Neural crest cell (in vitro differentiated cells): ENCODE data around the gene CCDC51. TPM values are rescaled to one million over a fixed set of nuclear protein-coding genes. Genes with fewer than 3 reads are reported as not detected.

Source experiments
- DNase-seq: peaks from one replicate; pipeline ENCODE4 v3.0.0; 2021; ENCODE audit warnings: low read depth, mixed read lengths, low spot score
- H3K27ac Mint-ChIP-seq: one replicate; pipeline ENCODE4 v1.8.0; 2021; ENCODE audit warnings: mild to moderate bottlenecking, mixed read lengths; ENCODE audit not compliant: unreplicated experiment
- H3K27me3 Mint-ChIP-seq: 2 replicates; pipeline ENCODE4 v1.8.0; 2021; ENCODE audit warnings: low read depth, mild to moderate bottlenecking, mixed read lengths
- H3K36me3 Mint-ChIP-seq: 2 replicates; pipeline ENCODE4 v1.8.0; 2021; ENCODE audit warnings: low read depth, mild to moderate bottlenecking, mixed read lengths
- H3K4me1 Mint-ChIP-seq: 2 replicates; pipeline ENCODE4 v1.8.0; 2021; ENCODE audit warnings: mixed read lengths
- H3K4me3 Mint-ChIP-seq: one replicate; pipeline ENCODE4 v1.8.0; 2021; ENCODE audit warnings: mild to moderate bottlenecking, mixed read lengths
- H3K9me3 Mint-ChIP-seq: 2 replicates; pipeline ENCODE4 v1.8.0; 2021; ENCODE audit warnings: mixed read lengths
- CTCF ChIP-seq: fragments of 200-600 bp; sonication (generic); conservative IDR thresholded peaks from 2 replicates; pipeline ENCODE4 v1.5.0; 2021; ENCODE audit warnings: antibody characterized with exemption, mild to moderate bottlenecking
- total RNA-seq: library from RNA; stranded (reverse); gene quantifications from 2 replicates; pipeline ENCODE4 v1.2.1, GENCODE V29; 2021

The CCDC51 gene
- total RNA-seq, 1 donor from 2014 or later = 12.4 TPM

- H3K27ac Mint-ChIP-seq = peak within 1 kb of the TSS; percentile 96
- H3K4me1 Mint-ChIP-seq = peaks cover 52% of the 10 kb centered on the region
- peaks cover 4% of the 10 kb centered on the region for H3K36me3 Mint-ChIP-seq
- H3K4me3 Mint-ChIP-seq = peak within 1 kb of the TSS; percentile 87
- H3K9me3 Mint-ChIP-seq = no peaks in the 10 kb centered on the region
- no peak for TF ChIP-seq CTCF
- no peaks in the 10 kb centered on the region for H3K27me3 Mint-ChIP-seq
- no peak for DNase-seq
These were observed 9.8 kb downstream of the CCDC51 start, which contains the start of gene PLXNB1 for GRCh38 chr3:48429960-48430707. TSS of gene PLXNB1 (minus strand) at chr3:48430086. CDS start at chr3:48424611, 5,475 bp downstream.

GRCh38 chr3:48429317-48429959 is 10.5 kb downstream of the CCDC51 start:
- peak overlapping the region; percentile 87 for H3K4me3 Mint-ChIP-seq
- no peaks in the 10 kb centered on the region for H3K9me3 Mint-ChIP-seq
- DNase-seq = peak; percentile 59
- H3K4me1 Mint-ChIP-seq = peaks cover 59% of the 10 kb centered on the region
- TF ChIP-seq CTCF = no peak
- peaks cover 6% of the 10 kb centered on the region for H3K36me3 Mint-ChIP-seq
- no peaks in the 10 kb centered on the region for H3K27me3 Mint-ChIP-seq
- H3K27ac Mint-ChIP-seq = peak overlapping the region; percentile 96

- Mint-ChIP-seq H3K27ac (peak overlapping the region; percentile 97), H3K27me3 (no peaks in the 10 kb centered on the region), H3K36me3 (peaks cover 6% of the 10 kb centered on the region), H3K9me3 (no peaks in the 10 kb centered on the region), H3K4me3 (peak overlapping the region; percentile 83), H3K4me1 (peaks cover 54% of the 10 kb centered on the region)
- DNase-seq = peak; percentile 53
- no peak for TF ChIP-seq CTCF
These were observed 11.2 kb downstream of the CCDC51 start for GRCh38 chr3:48428572-48429316.

- no peak for DNase-seq
- peaks cover 54% of the 10 kb centered on the region for H3K4me1 Mint-ChIP-seq
- H3K4me3 Mint-ChIP-seq = peak overlapping the region; percentile 83
These were observed 11.8 kb downstream of the CCDC51 start for GRCh38 chr3:48428088-48428571.

More at GRCh38 chr3:48428088-48428571, 11.8 kb downstream of the CCDC51 start:
- Mint-ChIP-seq H3K27me3 (no peaks in the 10 kb centered on the region), H3K9me3 (no peaks in the 10 kb centered on the region), H3K27ac (peak overlapping the region; percentile 97), H3K36me3 (peaks cover 6% of the 10 kb centered on the region)
- TF ChIP-seq CTCF = no peak
